ENCODE results near the gene UNC5A. TPM values are rescaled to one million over a fixed set of nuclear protein-coding genes. Genes with fewer than 3 reads are reported as not detected.

UNC5A gene
- total RNA-seq, 1 experiment from 2014 or later = 20.2 TPM

GRCh38 chr5:176862330-176862995 is 52.1 kb downstream of the UNC5A start:
- no peak overlapping the region for H3K4me3 Mint-ChIP-seq (ENCODE audit: low read depth, unreplicated experiment)
- H3K4me1 Mint-ChIP-seq (ENCODE audit: low read depth, unreplicated experiment) = no peaks in the 10 kb centered on the region
- no peak for TF ChIP-seq CTCF (IDR thresholded peaks at IDR 0.05; ENCODE audit: unreplicated experiment)
- H3K27me3 Mint-ChIP-seq (ENCODE audit: unreplicated experiment) = peaks cover 16% of the 10 kb centered on the region
- H3K9me3 Mint-ChIP-seq (ENCODE audit: low read depth, unreplicated experiment) = no peaks in the 10 kb centered on the region
- CTCF ChIA-PET = no interaction called here
- no peak overlapping the region for H3K27ac Mint-ChIP-seq (ENCODE audit: unreplicated experiment)
- H3K36me3 Mint-ChIP-seq (ENCODE audit: insufficient read depth, unreplicated experiment) = no peaks in the 10 kb centered on the region
- intact Hi-C loops (cut with micrococcal nuclease; ENCODE audit: unreplicated experiment) = no loop called here
- no peak for DNase-seq
- no TSS peak for BruUV-seq (replicated peaks)

GRCh38 chr5:176863041-176863764 is 52.8 kb downstream of the UNC5A start:
- H3K9me3 Mint-ChIP-seq (ENCODE audit: low read depth, unreplicated experiment) = no peaks in the 10 kb centered on the region
- H3K36me3 Mint-ChIP-seq (ENCODE audit: insufficient read depth, unreplicated experiment) = no peaks in the 10 kb centered on the region
- no peak overlapping the region for H3K4me3 Mint-ChIP-seq (ENCODE audit: low read depth, unreplicated experiment)
- H3K4me1 Mint-ChIP-seq (ENCODE audit: low read depth, unreplicated experiment) = no peaks in the 10 kb centered on the region
- peaks cover 8% of the 10 kb centered on the region for H3K27me3 Mint-ChIP-seq (ENCODE audit: unreplicated experiment)
- no peak for TF ChIP-seq CTCF (IDR thresholded peaks at IDR 0.05; ENCODE audit: unreplicated experiment)
- intact Hi-C loops (cut with micrococcal nuclease; ENCODE audit: unreplicated experiment) = no loop called here
- no peak for DNase-seq
- no peak overlapping the region for H3K27ac Mint-ChIP-seq (ENCODE audit: unreplicated experiment)
- CTCF ChIA-PET = no interaction called here
- no TSS peak for BruUV-seq (replicated peaks)

- H3K27ac Mint-ChIP-seq (ENCODE audit: unreplicated experiment) = no peak overlapping the region
- H3K36me3 Mint-ChIP-seq (ENCODE audit: insufficient read depth, unreplicated experiment) = no peaks in the 10 kb centered on the region
- H3K4me1 Mint-ChIP-seq (ENCODE audit: low read depth, unreplicated experiment) = no peaks in the 10 kb centered on the region
- H3K9me3 Mint-ChIP-seq (ENCODE audit: low read depth, unreplicated experiment) = no peaks in the 10 kb centered on the region
- CTCF ChIA-PET = no interaction called here
- no peak for TF ChIP-seq CTCF (IDR thresholded peaks at IDR 0.05; ENCODE audit: unreplicated experiment)
- intact Hi-C loops (cut with micrococcal nuclease; ENCODE audit: unreplicated experiment) = no loop called here
- no TSS peak for BruUV-seq (replicated peaks)
- H3K27me3 Mint-ChIP-seq (ENCODE audit: unreplicated experiment) = peaks cover 3% of the 10 kb centered on the region
- DNase-seq = no peak
- H3K4me3 Mint-ChIP-seq (ENCODE audit: low read depth, unreplicated experiment) = no peak overlapping the region
These were observed 53.4 kb downstream of the UNC5A start for GRCh38 chr5:176863765-176864098.

GRCh38 chr5:176864755-176865154 is 54.4 kb downstream of the UNC5A start:
- intact Hi-C loops (cut with micrococcal nuclease; ENCODE audit: unreplicated experiment) = no loop called here

More at GRCh38 chr5:176864755-176865154, 54.4 kb downstream of the UNC5A start:
- Mint-ChIP-seq H3K27ac (ENCODE audit: unreplicated experiment) (no peak overlapping the region), H3K4me1 (ENCODE audit: low read depth, unreplicated experiment) (no peaks in the 10 kb centered on the region), H3K9me3 (ENCODE audit: low read depth, unreplicated experiment) (no peaks in the 10 kb centered on the region), H3K4me3 (ENCODE audit: low read depth, unreplicated experiment) (no peak overlapping the region), H3K27me3 (ENCODE audit: unreplicated experiment) (no peaks in the 10 kb centered on the region), H3K36me3 (ENCODE audit: insufficient read depth, unreplicated experiment) (no peaks in the 10 kb centered on the region)
- CTCF ChIA-PET = interaction anchor here (0.5 kb wide), 1 partner anchor 73 kb away, joined by 5 read pairs; no protein-coding TSS in a partner anchor
- TF ChIP-seq CTCF (IDR thresholded peaks at IDR 0.05; ENCODE audit: unreplicated experiment) = no peak
- DNase-seq = no peak
- no TSS peak for BruUV-seq (replicated peaks)

All from Calu3 (cell line).